ENCODE data around the gene TMOD3. TPM values are rescaled to one million over a fixed set of nuclear protein-coding genes. Genes with fewer than 3 reads are reported as not detected.

Gene TMOD3
- total RNA-seq, 1 donor from 2014 or later, result 37.4 TPM

- H3K36me3 Mint-ChIP-seq (ENCODE audit: insufficient read depth), result peaks cover 24% of the 10 kb centered on the region
- no peaks in the 10 kb centered on the region for H3K4me1 Mint-ChIP-seq (ENCODE audit: low read depth)
- no peak for TF ChIP-seq CTCF (IDR thresholded peaks at IDR 0.05; ENCODE audit: unreplicated experiment)
- H3K4me3 Mint-ChIP-seq (ENCODE audit: low read depth), result no peak overlapping the region
- no peak for DNase-seq (ENCODE audit: low spot score, unreplicated experiment)
- no peak overlapping the region for H3K27ac Mint-ChIP-seq
- H3K9me3 Mint-ChIP-seq (ENCODE audit: low read depth), result no peaks in the 10 kb centered on the region
- H3K27me3 Mint-ChIP-seq, result no peaks in the 10 kb centered on the region
Observed at GRCh38 chr15:51866161-51866560, 36.7 kb downstream of the TMOD3 start.

GRCh38 chr15:51866751-51867150 lies 37.3 kb downstream of the TMOD3 start:
- Mint-ChIP-seq H3K36me3 (ENCODE audit: insufficient read depth) (peaks cover 26% of the 10 kb centered on the region), H3K9me3 (ENCODE audit: low read depth) (no peaks in the 10 kb centered on the region), H3K4me3 (ENCODE audit: low read depth) (no peak overlapping the region), H3K27me3 (no peaks in the 10 kb centered on the region), H3K27ac (peak overlapping the region; percentile 0), H3K4me1 (ENCODE audit: low read depth) (no peaks in the 10 kb centered on the region)
- TF ChIP-seq CTCF (IDR thresholded peaks at IDR 0.05; ENCODE audit: unreplicated experiment), result no peak
- DNase-seq (ENCODE audit: low spot score, unreplicated experiment), result no peak

- no peaks in the 10 kb centered on the region for H3K27me3 Mint-ChIP-seq
- no peaks in the 10 kb centered on the region for H3K9me3 Mint-ChIP-seq (ENCODE audit: low read depth)
- H3K36me3 Mint-ChIP-seq (ENCODE audit: insufficient read depth), result peaks cover 19% of the 10 kb centered on the region
- no peaks in the 10 kb centered on the region for H3K4me1 Mint-ChIP-seq (ENCODE audit: low read depth)
- H3K4me3 Mint-ChIP-seq (ENCODE audit: low read depth), result no peak overlapping the region
- no peak for DNase-seq (ENCODE audit: low spot score, unreplicated experiment)
- no peak overlapping the region for H3K27ac Mint-ChIP-seq
- no peak for TF ChIP-seq CTCF (IDR thresholded peaks at IDR 0.05; ENCODE audit: unreplicated experiment)
Observed at GRCh38 chr15:51869060-51869421, 39.6 kb downstream of the TMOD3 start.

GRCh38 chr15:51870774-51871173 lies 41.3 kb downstream of the TMOD3 start:
- H3K27me3 Mint-ChIP-seq, result no peaks in the 10 kb centered on the region
- peaks cover 21% of the 10 kb centered on the region for H3K36me3 Mint-ChIP-seq (ENCODE audit: insufficient read depth)
- DNase-seq (ENCODE audit: low spot score, unreplicated experiment), result no peak

GRCh38 chr15:51874751-51875644 lies 45.5 kb downstream of the TMOD3 start:
- Mint-ChIP-seq H3K4me1 (ENCODE audit: low read depth) (peaks cover 12% of the 10 kb centered on the region), H3K27ac (peak overlapping the region; percentile 14), H3K27me3 (no peaks in the 10 kb centered on the region), H3K9me3 (ENCODE audit: low read depth) (no peaks in the 10 kb centered on the region), H3K4me3 (ENCODE audit: low read depth) (no peak overlapping the region), H3K36me3 (ENCODE audit: insufficient read depth) (peaks cover 22% of the 10 kb centered on the region)
- no peak for TF ChIP-seq CTCF (IDR thresholded peaks at IDR 0.05; ENCODE audit: unreplicated experiment)
- DNase-seq (ENCODE audit: low spot score, unreplicated experiment), result no peak

More at GRCh38 chr15:51870774-51871173, 41.3 kb downstream of the TMOD3 start:
- no peak for TF ChIP-seq CTCF (IDR thresholded peaks at IDR 0.05; ENCODE audit: unreplicated experiment)
- no peak overlapping the region for H3K27ac Mint-ChIP-seq
- H3K9me3 Mint-ChIP-seq (ENCODE audit: low read depth), result no peaks in the 10 kb centered on the region
- no peak overlapping the region for H3K4me3 Mint-ChIP-seq (ENCODE audit: low read depth)
- peaks cover 3% of the 10 kb centered on the region for H3K4me1 Mint-ChIP-seq (ENCODE audit: low read depth)
